ENCODE results near the gene CRACDL.

GRCh38 chr2:98869870-98870269 lies 66.2 kb downstream of the CRACDL start:
- no peak for TF ChIP-seq FOXM1 (IDR thresholded peaks at IDR 0.05; ENCODE audit: borderline replicate concordance)
- TF ChIP-seq FOXK2 (IDR thresholded peaks at IDR 0.05) = no peak

Data from HEK293T (cell line).